Spleen (tissue), 7 donors: Measurements from ENCODE around the gene ZSCAN1.

Experiments used
- POLR2A ChIP-seq, 3 donors: fragments of 450-650 bp; IDR thresholded peaks; one replicate each; pipeline ENCODE4 v1.5.1; 2017; ENCODE audit warnings: antibody characterized with exemption in 3 of 3, mild to moderate bottlenecking in 1 of 3
- TF ChIP-seq, protein P1 (sequence below), 11 experiments: fragments of 200-600 bp in 7 of 11; fragments of 450-650 bp in 4 of 11; sonication (generic) in 4 of 11; IDR thresholded peaks in 8 of 11; conservative IDR thresholded peaks in 3 of 11; 1 replicate in 7 of 11; 2 replicates in 4 of 11; pipeline versions ENCODE4 v1.4.0 to v1.8.0; 2016 to 2021; ENCODE audit warnings: antibody characterized with exemption in 11 of 11, inconsistent platforms in 4 of 11, mild to moderate bottlenecking in 1 of 11
- donor health status: DM: no; HTN: no; CAD: no; lungs with moderate emphysema.
- donor health status: DM: no; HTN: no; CAD: no.
- donor health status: DM: no; HTN: no; CAD: no.

DNA sequence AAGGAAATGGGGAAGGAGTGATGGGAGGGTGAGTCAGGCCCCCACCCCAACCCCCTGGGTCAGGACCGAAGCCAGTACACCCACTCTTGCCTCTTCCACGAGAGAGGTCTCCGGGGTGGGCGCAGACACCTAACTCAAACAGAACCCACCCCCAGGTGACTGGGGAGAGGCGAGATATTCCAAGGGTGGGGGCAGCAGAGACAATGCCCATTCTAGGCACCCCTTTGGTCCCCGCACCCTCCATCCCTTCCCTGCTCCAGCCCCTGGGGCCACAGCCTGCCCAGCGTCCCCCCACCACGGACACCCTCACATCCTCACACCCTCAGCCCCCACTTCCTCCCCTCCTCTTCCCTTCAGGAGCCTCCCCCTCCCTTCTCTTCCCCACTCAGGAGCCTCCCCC lies 63.5 kb downstream of the ZSCAN1 start:
- TF ChIP-seq, protein P1, sequence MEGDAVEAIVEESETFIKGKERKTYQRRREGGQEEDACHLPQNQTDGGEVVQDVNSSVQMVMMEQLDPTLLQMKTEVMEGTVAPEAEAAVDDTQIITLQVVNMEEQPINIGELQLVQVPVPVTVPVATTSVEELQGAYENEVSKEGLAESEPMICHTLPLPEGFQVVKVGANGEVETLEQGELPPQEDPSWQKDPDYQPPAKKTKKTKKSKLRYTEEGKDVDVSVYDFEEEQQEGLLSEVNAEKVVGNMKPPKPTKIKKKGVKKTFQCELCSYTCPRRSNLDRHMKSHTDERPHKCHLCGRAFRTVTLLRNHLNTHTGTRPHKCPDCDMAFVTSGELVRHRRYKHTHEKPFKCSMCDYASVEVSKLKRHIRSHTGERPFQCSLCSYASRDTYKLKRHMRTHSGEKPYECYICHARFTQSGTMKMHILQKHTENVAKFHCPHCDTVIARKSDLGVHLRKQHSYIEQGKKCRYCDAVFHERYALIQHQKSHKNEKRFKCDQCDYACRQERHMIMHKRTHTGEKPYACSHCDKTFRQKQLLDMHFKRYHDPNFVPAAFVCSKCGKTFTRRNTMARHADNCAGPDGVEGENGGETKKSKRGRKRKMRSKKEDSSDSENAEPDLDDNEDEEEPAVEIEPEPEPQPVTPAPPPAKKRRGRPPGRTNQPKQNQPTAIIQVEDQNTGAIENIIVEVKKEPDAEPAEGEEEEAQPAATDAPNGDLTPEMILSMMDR (IDR thresholded peaks at IDR 0.05 in 8 of 11, conservative IDR thresholded peaks at IDR 0.05 in 3 of 11) = no peak
- TF ChIP-seq POLR2A (IDR thresholded peaks at IDR 0.05) = no peak
